SK-N-MC (cell line): ENCODE results near the gene NOD2.

Source experiments
- EZH2 ChIP-seq: fragments of 200-600 bp; sonication (generic); IDR thresholded peaks from one replicate; pipeline ENCODE4 v1.6.1; 2017; ENCODE audit warnings: antibody characterized with exemption
- POLR2AphosphoS5 ChIP-seq: IDR thresholded peaks from 2 replicates; pipeline ENCODE4 v1.6.1; 2012; ENCODE audit warnings: mild to moderate bottlenecking, low read depth, low read length, borderline replicate concordance

- TF ChIP-seq POLR2AphosphoS5 = no peak
- no peak for TF ChIP-seq EZH2
Measured at GRCh38 chr16:50684823-50685461, 8.5 kb upstream of the NOD2 start.
